ENCODE results near the gene MAGOH. TPM values are rescaled to one million over a fixed set of nuclear protein-coding genes. Genes with fewer than 3 reads are reported as not detected.
"Not testable (repeated sequence)": the region's sequence is repeated elsewhere in the genome, so short reads cannot be mapped to it uniquely, and the experiment has no call there.

Gene MAGOH
- total and polyA plus RNA-seq, 10 donors: 26.5 to 105 (median 36.2) TPM

DNA sequence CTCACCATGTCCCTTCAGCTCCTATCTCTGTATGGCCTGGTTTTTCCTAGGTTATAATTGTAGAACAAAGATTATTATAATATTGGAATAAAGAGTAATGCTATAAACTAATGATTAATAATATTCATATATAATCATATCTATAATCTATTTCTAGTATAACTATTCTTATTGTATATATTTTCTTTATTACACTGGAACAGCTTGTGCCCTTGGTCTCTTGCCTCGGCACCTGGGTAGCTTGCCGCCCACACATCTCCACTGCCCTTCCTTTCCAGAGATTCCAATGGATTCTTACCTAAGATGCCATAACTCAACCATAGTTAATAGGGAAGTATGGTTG is 52.4 kb downstream of the MAGOH start:
- H3K4me3 ChIP-seq; H3K36me3 ChIP-seq; H3K4me1 ChIP-seq; intact Hi-C loops (cut with DNase I; ENCODE audit: low total_unique reads); H3K27ac ChIP-seq; DNase-seq: not testable (repeated sequence)
- TF ChIP-seq, protein P1, sequence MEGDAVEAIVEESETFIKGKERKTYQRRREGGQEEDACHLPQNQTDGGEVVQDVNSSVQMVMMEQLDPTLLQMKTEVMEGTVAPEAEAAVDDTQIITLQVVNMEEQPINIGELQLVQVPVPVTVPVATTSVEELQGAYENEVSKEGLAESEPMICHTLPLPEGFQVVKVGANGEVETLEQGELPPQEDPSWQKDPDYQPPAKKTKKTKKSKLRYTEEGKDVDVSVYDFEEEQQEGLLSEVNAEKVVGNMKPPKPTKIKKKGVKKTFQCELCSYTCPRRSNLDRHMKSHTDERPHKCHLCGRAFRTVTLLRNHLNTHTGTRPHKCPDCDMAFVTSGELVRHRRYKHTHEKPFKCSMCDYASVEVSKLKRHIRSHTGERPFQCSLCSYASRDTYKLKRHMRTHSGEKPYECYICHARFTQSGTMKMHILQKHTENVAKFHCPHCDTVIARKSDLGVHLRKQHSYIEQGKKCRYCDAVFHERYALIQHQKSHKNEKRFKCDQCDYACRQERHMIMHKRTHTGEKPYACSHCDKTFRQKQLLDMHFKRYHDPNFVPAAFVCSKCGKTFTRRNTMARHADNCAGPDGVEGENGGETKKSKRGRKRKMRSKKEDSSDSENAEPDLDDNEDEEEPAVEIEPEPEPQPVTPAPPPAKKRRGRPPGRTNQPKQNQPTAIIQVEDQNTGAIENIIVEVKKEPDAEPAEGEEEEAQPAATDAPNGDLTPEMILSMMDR (IDR thresholded peaks at IDR 0.05 in 8 of 11, conservative IDR thresholded peaks at IDR 0.05 in 3 of 11): peak in 4 of 11 experiments; percentile 27 to 50 (median 31)
- 84 to 92% (median 90%) methylated on average over 2 of the region's 2 CpGs for WGBS, 5 donors
- Histone ChIP-seq H3K9me3 (peaks cover 0 to 11% (median 9%) of the 10 kb centered on the region in 8 donors), H3K27me3 (replicated peaks in 1 of 7) (peaks cover 0 to 29% (median 6%) of the 10 kb centered on the region in 7 donors)

DNA sequence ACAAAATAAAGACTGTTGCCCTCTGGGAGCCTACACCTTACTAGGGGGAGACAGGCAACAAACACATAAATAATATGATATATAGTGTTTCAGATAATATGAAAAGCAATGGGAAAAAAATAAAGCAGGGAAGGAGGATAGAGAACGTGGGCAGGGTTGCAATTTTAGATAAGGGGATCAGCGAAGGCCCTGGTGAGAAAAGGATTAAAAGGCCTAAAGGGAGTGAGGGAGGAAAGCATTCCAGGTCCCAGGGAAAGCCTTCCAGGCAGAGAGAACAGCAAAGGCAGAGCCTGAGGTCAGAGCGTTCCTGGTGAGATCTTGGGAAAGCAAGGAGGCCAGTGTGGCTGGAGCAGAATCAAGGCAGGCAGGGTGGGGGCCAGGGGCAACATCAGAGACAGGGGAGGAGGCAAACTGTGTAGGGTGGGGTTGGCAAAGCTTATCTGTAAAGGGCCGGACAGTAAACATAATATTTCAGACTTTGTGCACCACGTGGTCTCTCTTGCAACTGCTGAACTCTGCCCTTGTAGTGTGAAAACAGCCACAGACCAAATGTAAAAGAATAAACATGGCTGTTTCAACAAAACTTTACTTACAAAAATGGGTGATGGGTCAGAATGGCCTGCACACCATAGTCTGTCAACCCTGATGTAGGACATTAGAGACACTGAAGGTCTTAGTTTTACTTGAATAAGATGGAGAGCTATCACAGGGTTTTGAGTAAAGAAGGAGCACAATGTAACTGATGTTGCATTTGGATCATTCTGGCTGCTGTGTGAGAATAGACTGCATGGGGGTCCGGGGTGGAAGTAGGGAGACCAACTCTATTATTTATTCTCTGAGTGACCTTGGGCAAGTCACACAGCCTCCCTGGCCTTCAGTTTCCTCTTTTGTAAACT is 55.0 kb downstream of the MAGOH start:
- no peak overlapping the region for H3K27ac ChIP-seq
- WGBS, 5 donors: 72 to 86% (median 85%) methylated on average over 6 of the region's 6 CpGs
- DNase-seq: no peak
- TF ChIP-seq, protein P1 (IDR thresholded peaks at IDR 0.05 in 8 of 11, conservative IDR thresholded peaks at IDR 0.05 in 3 of 11): no peak
- TF ChIP-seq POLR2A (IDR thresholded peaks at IDR 0.05) (no peak), POLR2AphosphoS5 (IDR thresholded peaks at IDR 0.05) (no peak)
- H3K9me3 ChIP-seq: peaks cover 0 to 11% (median 9%) of the 10 kb centered on the region in 8 donors
- peaks cover 0 to 54% (median 9%) of the 10 kb centered on the region in 7 donors for H3K27me3 ChIP-seq (replicated peaks in 1 of 7)
- intact Hi-C loops (cut with DNase I; ENCODE audit: low total_unique reads): no loop called here
- no peak overlapping the region for H3K4me3 ChIP-seq
- H3K36me3 ChIP-seq: no peaks in the 10 kb centered on the region
- H3K4me1 ChIP-seq: peaks cover 0 to 8% (median 5%) of the 10 kb centered on the region in 6 donors

DNA sequence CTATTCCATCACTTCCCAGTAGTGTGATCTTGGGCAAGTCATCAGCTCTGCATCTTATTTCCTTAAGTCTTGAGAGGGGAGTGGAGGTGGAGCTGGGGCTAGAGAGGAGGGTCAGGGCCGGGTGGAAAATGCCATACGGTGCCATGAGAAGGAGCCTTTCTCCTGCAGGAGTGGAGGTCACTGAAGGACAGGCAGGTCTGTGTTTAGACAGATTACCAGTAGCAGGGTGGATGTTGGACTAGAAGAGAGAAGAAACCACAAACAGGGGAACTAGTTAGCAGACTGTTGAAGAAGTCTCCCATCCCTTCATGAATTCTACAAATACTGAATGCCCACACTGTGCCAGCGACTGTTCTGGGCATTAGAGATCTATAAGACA is 55.6 kb downstream of the MAGOH start:
- Histone ChIP-seq H3K27ac (no peak overlapping the region), H3K4me3 (no peak overlapping the region), H3K4me1 (peaks cover 0 to 8% (median 5%) of the 10 kb centered on the region in 6 donors), H3K36me3 (no peaks in the 10 kb centered on the region), H3K9me3 (peaks cover 0 to 11% (median 9%) of the 10 kb centered on the region in 8 donors), H3K27me3 (replicated peaks in 1 of 7) (peaks cover 0 to 61% (median 9%) of the 10 kb centered on the region in 7 donors)
- DNase-seq: no peak
- TF ChIP-seq POLR2A (IDR thresholded peaks at IDR 0.05) (no peak), POLR2AphosphoS5 (IDR thresholded peaks at IDR 0.05) (no peak)
- TF ChIP-seq, protein P1 (IDR thresholded peaks at IDR 0.05 in 8 of 11, conservative IDR thresholded peaks at IDR 0.05 in 3 of 11): no peak
- 67 to 81% (median 71%) methylated on average over 3 of the region's 3 CpGs for WGBS, 5 donors
- intact Hi-C loops (cut with DNase I; ENCODE audit: low total_unique reads): no loop called here

DNA sequence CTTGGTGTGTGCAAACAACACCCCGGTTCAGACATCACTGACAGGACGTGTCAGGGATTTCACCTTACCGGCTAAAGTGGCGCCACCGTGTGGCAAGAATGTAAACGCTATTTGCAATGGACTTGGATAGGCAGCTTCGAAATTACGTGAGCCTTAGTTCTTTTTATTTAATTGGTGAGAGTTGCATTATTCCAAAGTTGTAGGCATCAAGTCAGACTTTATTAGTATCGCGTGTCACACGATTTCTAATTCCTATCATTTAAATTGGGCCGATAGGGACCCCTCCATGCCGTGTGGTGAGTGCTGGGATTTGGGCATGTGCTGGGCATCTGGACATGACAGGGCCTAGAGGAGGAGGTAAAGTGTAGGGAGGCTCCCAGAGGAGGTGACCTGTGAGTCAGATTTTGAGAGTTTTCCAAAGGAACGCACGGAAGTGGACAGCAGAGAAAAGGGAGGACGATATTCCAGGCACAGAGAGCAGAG is 56.2 kb downstream of the MAGOH start:
- Histone ChIP-seq H3K4me3 (no peak overlapping the region), H3K9me3 (peaks cover 0 to 11% (median 9%) of the 10 kb centered on the region in 8 donors), H3K27me3 (replicated peaks in 1 of 7) (peaks cover 0 to 66% (median 14%) of the 10 kb centered on the region in 7 donors), H3K4me1 (peaks cover 0 to 8% (median 5%) of the 10 kb centered on the region in 6 donors), H3K27ac (no peak overlapping the region), H3K36me3 (no peaks in the 10 kb centered on the region)
- peak; percentile 92 for DNase-seq
- intact Hi-C loops (cut with DNase I; ENCODE audit: low total_unique reads): no loop called here
- TF ChIP-seq POLR2A (IDR thresholded peaks at IDR 0.05): no peak
- TF ChIP-seq, protein P1 (IDR thresholded peaks at IDR 0.05 in 8 of 11, conservative IDR thresholded peaks at IDR 0.05 in 3 of 11): peak; percentile 54 to 93 (median 86)
- 18 to 21% (median 20%) methylated on average over 16 of the region's 16 CpGs for WGBS, 5 donors

Data from spleen (tissue), 11 donors.